GM23338 (cell line): ENCODE data around the gene MRPS27.

ENCODE experiments used
- CREB1 ChIP-seq: fragments of 250-450 bp; sonication (Bioruptor Pico); IDR thresholded peaks from 2 replicates; pipeline ENCODE4 v1.5.0; 2020; ENCODE audit warnings: low read depth, mild to moderate bottlenecking, moderate library complexity
- CTCF ChIP-seq, 2 experiments: fragments of 200-600 bp in 1 of 2; sonication (generic) in 1 of 2; conservative IDR thresholded peaks; 2 replicates each; pipeline versions ENCODE4 v1.5.1 to v1.6.1; 2016 to 2017; ENCODE audit warnings: antibody characterized with exemption in 2 of 2, low read depth in 2 of 2, mild to moderate bottlenecking in 2 of 2, moderate library complexity in 1 of 2
- EZH2 ChIP-seq: fragments of 200-600 bp; sonication (generic); IDR thresholded peaks from one replicate; pipeline ENCODE4 v1.8.0; 2017; ENCODE audit warnings: antibody characterized with exemption, mild to moderate bottlenecking, low read depth; ENCODE audit not compliant: unreplicated experiment
- EZH2phosphoT487 ChIP-seq: fragments of 200-600 bp; sonication (generic); IDR thresholded peaks from one replicate; pipeline ENCODE4 v1.8.1; 2018; ENCODE audit warnings: antibody characterized with exemption; ENCODE audit not compliant: unreplicated experiment
- JUNB ChIP-seq: IDR thresholded peaks from one replicate; pipeline ENCODE4 v1.6.1; 2016; ENCODE audit warnings: antibody characterized with exemption; ENCODE audit not compliant: unreplicated experiment
- NANOG ChIP-seq: IDR thresholded peaks from 2 replicates; pipeline ENCODE4 v1.6.1; 2016; ENCODE audit warnings: antibody characterized with exemption, borderline replicate concordance
- POLR2AphosphoS5 ChIP-seq: IDR thresholded peaks from 2 replicates; pipeline ENCODE4 v1.6.1; 2016; ENCODE audit warnings: antibody characterized with exemption, low read depth
- STAT1 ChIP-seq: IDR thresholded peaks from one replicate; pipeline ENCODE4 v1.6.1; 2016; ENCODE audit warnings: antibody characterized with exemption; ENCODE audit not compliant: unreplicated experiment
- ZNF114 ChIP-seq: fragments of 250-450 bp; sonication (Bioruptor Pico); IDR thresholded peaks from 2 replicates; pipeline ENCODE4 v1.5.0; 2020; ENCODE audit warnings: mild to moderate bottlenecking, moderate library complexity
- TF ChIP-seq, protein P1 (sequence below): IDR thresholded peaks from one replicate; pipeline ENCODE4 v1.6.1; 2018; ENCODE audit warnings: antibody characterized with exemption; ENCODE audit not compliant: unreplicated experiment
- TF ChIP-seq, protein P2 (sequence below): IDR thresholded peaks from 2 replicates; pipeline ENCODE4 v1.6.1; 2016; ENCODE audit warnings: antibody characterized with exemption

GRCh38 chr5:72330712-72331111, 10.7 kb upstream of the MRPS27 start:
- TF ChIP-seq CTCF (conservative IDR thresholded peaks at IDR 0.05; ENCODE audit: low read depth in 2 of 2) (no peak), POLR2AphosphoS5 (no peak), CREB1 (CRISPR knock-in tag) (no peak), EZH2 (no peak), EZH2phosphoT487 (no peak), JUNB (no peak), ZNF114 (CRISPR knock-in tag) (no peak), NANOG (no peak), STAT1 (no peak)
- TF ChIP-seq, protein P1, sequence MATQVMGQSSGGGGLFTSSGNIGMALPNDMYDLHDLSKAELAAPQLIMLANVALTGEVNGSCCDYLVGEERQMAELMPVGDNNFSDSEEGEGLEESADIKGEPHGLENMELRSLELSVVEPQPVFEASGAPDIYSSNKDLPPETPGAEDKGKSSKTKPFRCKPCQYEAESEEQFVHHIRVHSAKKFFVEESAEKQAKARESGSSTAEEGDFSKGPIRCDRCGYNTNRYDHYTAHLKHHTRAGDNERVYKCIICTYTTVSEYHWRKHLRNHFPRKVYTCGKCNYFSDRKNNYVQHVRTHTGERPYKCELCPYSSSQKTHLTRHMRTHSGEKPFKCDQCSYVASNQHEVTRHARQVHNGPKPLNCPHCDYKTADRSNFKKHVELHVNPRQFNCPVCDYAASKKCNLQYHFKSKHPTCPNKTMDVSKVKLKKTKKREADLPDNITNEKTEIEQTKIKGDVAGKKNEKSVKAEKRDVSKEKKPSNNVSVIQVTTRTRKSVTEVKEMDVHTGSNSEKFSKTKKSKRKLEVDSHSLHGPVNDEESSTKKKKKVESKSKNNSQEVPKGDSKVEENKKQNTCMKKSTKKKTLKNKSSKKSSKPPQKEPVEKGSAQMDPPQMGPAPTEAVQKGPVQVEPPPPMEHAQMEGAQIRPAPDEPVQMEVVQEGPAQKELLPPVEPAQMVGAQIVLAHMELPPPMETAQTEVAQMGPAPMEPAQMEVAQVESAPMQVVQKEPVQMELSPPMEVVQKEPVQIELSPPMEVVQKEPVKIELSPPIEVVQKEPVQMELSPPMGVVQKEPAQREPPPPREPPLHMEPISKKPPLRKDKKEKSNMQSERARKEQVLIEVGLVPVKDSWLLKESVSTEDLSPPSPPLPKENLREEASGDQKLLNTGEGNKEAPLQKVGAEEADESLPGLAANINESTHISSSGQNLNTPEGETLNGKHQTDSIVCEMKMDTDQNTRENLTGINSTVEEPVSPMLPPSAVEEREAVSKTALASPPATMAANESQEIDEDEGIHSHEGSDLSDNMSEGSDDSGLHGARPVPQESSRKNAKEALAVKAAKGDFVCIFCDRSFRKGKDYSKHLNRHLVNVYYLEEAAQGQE: no peak
- TF ChIP-seq, protein P2, sequence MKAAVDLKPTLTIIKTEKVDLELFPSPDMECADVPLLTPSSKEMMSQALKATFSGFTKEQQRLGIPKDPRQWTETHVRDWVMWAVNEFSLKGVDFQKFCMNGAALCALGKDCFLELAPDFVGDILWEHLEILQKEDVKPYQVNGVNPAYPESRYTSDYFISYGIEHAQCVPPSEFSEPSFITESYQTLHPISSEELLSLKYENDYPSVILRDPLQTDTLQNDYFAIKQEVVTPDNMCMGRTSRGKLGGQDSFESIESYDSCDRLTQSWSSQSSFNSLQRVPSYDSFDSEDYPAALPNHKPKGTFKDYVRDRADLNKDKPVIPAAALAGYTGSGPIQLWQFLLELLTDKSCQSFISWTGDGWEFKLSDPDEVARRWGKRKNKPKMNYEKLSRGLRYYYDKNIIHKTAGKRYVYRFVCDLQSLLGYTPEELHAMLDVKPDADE: no peak
